ENCODE data around the gene PCGF3. TPM values are rescaled to one million over a fixed set of nuclear protein-coding genes. Genes with fewer than 3 reads are reported as not detected.

Gene PCGF3
- total RNA-seq, 1 donor from 2014 or later, result 64.3 TPM

DNA sequence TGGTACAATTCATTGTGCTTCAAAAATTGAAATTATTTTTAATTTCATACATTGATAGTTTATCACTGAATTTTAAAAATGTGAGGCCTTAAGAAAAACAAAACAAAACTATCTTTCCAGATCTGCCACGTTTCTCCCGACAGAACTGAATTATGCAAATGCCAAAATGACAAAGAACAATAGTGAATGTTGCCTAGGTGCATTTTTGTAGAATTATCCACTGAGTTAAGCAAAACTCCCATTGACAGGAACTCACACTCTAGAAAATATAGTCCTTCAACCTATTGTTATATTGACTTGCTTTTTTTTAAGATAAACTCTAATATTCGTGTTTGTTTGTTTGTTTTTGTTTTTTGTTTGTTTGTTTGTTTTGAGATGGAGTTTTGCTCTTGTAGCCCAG, 6.5 kb downstream of the PCGF3 start:
- H3K9me3 Mint-ChIP-seq, result no peaks in the 10 kb centered on the region
- H3K36me3 Mint-ChIP-seq, result peaks cover 22% of the 10 kb centered on the region
- H3K4me1 Mint-ChIP-seq (ENCODE audit: unreplicated experiment), result peaks cover 19% of the 10 kb centered on the region
- H3K4me3 Mint-ChIP-seq, result no peak overlapping the region
- no peak overlapping the region for H3K27ac Mint-ChIP-seq
- no peaks in the 10 kb centered on the region for H3K27me3 Mint-ChIP-seq
- TF ChIP-seq, protein P1, sequence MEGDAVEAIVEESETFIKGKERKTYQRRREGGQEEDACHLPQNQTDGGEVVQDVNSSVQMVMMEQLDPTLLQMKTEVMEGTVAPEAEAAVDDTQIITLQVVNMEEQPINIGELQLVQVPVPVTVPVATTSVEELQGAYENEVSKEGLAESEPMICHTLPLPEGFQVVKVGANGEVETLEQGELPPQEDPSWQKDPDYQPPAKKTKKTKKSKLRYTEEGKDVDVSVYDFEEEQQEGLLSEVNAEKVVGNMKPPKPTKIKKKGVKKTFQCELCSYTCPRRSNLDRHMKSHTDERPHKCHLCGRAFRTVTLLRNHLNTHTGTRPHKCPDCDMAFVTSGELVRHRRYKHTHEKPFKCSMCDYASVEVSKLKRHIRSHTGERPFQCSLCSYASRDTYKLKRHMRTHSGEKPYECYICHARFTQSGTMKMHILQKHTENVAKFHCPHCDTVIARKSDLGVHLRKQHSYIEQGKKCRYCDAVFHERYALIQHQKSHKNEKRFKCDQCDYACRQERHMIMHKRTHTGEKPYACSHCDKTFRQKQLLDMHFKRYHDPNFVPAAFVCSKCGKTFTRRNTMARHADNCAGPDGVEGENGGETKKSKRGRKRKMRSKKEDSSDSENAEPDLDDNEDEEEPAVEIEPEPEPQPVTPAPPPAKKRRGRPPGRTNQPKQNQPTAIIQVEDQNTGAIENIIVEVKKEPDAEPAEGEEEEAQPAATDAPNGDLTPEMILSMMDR (conservative IDR thresholded peaks at IDR 0.05), result no peak
- DNase-seq (ENCODE audit: extremely low spot score, unreplicated experiment), result no peak

DNA sequence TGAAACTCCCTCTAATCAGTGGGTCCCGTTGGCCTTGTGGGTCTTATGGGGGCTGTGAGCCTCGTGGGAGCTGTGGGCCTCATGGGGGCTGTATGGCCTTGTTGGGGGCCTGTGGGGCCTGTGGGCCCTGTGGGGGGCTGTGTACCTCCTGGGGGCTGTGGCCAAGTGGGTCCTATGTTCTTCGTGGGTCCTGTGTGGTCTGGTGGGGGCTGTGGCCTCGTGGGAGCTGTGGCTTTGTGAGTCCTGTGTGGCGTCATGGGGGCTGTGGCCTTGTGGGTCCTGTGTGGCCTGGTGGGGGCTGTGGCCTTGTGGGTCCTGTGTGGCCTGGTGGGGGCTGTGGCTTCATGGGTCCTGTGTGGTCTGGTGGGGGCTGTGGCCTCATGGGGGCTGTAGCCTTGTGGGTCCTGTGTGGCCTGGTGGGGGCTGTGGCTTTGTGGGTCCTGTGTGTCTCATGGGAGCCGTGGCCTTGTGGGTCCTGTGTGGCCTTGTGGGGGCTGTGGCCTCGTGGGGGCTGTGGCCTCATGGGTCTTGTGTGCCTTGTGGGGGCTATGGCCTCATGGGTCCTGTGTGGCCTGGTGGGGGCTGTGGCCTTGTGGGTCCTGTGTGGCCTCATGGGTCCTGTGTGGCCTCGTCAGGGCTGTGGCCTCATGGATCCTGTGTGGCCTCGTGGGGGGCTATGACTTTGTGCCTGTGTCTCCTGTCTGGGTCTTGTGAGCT, 7.4 kb downstream of the PCGF3 start:
- H3K36me3 Mint-ChIP-seq, result peaks cover 22% of the 10 kb centered on the region
- no peaks in the 10 kb centered on the region for H3K9me3 Mint-ChIP-seq
- H3K4me3 Mint-ChIP-seq, result no peak overlapping the region
- H3K4me1 Mint-ChIP-seq (ENCODE audit: unreplicated experiment), result peaks cover 26% of the 10 kb centered on the region
- no peak overlapping the region for H3K27ac Mint-ChIP-seq
- no peak for DNase-seq (ENCODE audit: extremely low spot score, unreplicated experiment)
- no peaks in the 10 kb centered on the region for H3K27me3 Mint-ChIP-seq
- TF ChIP-seq, protein P1 (conservative IDR thresholded peaks at IDR 0.05), result no peak

DNA sequence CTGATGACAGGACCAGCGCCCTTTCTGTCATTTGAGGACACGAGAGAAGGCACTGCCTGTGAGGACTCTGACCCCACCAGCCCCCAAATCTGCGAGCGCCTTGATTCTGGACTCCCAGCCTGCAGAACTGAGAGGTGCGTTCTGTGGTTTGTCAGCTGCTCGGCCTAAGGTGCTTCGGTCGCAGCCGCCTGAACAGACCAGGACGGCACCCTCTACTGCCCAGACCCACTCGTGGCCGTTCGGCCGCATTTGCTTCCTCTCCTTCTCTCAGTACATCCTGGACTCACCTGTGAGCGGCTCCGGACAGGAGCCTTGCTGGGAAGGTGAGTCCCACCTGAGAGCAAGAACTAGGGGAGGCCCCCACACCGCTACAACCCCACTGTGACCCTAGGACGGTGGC, 8.5 kb downstream of the PCGF3 start:
- Mint-ChIP-seq H3K9me3 (no peaks in the 10 kb centered on the region), H3K4me1 (ENCODE audit: unreplicated experiment) (peaks cover 19% of the 10 kb centered on the region), H3K36me3 (peaks cover 16% of the 10 kb centered on the region), H3K4me3 (no peak overlapping the region), H3K27me3 (no peaks in the 10 kb centered on the region), H3K27ac (no peak overlapping the region)
- DNase-seq (ENCODE audit: extremely low spot score, unreplicated experiment), result no peak
- TF ChIP-seq, protein P1 (conservative IDR thresholded peaks at IDR 0.05), result no peak

DNA sequence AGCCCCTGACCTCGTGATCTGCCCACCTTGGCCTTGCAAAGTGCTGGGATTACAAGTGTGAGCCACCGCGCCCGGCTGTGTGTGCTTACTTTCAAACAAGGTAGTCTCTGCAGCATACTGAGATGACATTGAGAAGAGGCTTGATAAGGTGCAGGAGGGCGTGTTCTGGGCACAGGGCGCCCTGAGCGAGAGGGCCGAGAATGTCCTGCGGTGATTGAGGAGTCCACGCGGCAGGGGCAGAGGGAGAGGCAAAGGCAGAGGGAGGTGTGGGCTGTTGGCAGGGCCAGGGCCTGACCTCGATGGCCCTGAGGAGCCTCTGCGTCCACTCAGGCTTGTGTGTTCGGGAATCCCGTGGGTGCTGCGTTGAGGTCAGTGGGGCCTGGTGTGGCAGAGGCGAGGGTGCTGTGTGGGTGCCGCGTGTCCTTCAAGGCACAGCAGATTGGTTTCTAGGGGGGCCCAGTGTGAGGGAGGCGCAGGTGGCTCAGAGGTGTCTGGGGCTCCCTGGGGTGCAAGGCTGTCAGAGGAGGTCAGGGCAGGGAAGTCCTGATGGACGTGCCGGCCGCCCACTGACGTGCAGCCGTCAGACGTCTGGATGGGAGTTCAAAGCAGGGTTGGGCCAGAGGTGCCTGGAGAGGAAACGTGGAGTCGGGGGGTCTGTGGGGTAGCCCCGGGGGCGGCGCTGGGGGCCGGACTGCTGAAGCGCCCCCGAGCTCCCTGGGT, 12.1 kb downstream of the PCGF3 start:
- Mint-ChIP-seq H3K27me3 (no peaks in the 10 kb centered on the region), H3K36me3 (peaks cover 7% of the 10 kb centered on the region), H3K9me3 (no peaks in the 10 kb centered on the region), H3K4me1 (ENCODE audit: unreplicated experiment) (peaks cover 7% of the 10 kb centered on the region), H3K27ac (peak overlapping the region; percentile 29), H3K4me3 (no peak overlapping the region)
- no peak for DNase-seq (ENCODE audit: extremely low spot score, unreplicated experiment)
- TF ChIP-seq, protein P1 (conservative IDR thresholded peaks at IDR 0.05), result no peak

DNA sequence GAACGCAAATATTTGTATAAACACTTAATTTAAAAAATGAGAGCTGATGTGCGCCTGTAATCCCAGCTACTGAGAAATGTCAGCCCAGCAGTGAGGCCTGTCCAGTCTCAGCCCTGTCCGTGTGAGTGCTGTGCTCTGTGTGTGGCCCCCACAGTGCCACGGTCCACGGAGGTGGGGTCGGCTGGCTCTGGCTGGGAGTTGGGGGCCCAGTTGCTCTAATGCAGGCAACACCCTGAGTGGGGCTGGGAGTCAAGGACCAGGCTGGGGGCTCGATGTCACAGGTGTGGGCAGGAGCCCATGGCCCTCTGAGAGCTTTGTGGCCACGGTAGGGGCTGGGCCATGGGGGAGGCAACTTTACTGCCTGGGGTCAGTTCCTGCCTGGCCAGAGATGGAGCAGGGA, 12.8 kb downstream of the PCGF3 start:
- Mint-ChIP-seq H3K4me1 (ENCODE audit: unreplicated experiment) (peaks cover 7% of the 10 kb centered on the region), H3K27me3 (no peaks in the 10 kb centered on the region), H3K36me3 (peaks cover 7% of the 10 kb centered on the region), H3K27ac (no peak overlapping the region), H3K4me3 (no peak overlapping the region), H3K9me3 (no peaks in the 10 kb centered on the region)
- TF ChIP-seq, protein P1 (conservative IDR thresholded peaks at IDR 0.05), result no peak
- no peak for DNase-seq (ENCODE audit: extremely low spot score, unreplicated experiment)
